IMR-90 (cell line): ENCODE measurements around the gene SALL2. TPM values are rescaled to one million over a fixed set of nuclear protein-coding genes. Genes with fewer than 3 reads are reported as not detected.

ENCODE experiments used
- ATAC-seq: fragments of 200-7000 bp; cut with Tn5 transposase; 2 replicates; pipeline ENCODE4 v1.9.1; 2020; ENCODE audit warnings: low read depth, mild to moderate bottlenecking, moderate library complexity
- BruUV-seq: library from RNA; stranded (reverse); fragments of 400-500 nt; replicated peaks from 2 replicates; lab custom pipeline; 2021; lab: Mats Ljungman, UMichigan
- CTCF ChIA-PET: fragments of 300-600 bp; formaldehyde crosslinking; extraction: SDS; loops from one replicate; lab custom pipeline; 2021; ENCODE audit warnings: antibody characterized with exemption; lab: Yijun Ruan, JAX
- POLR2A ChIA-PET: fragments of 300-600 bp; sonication (Branson Sonifier 250); formaldehyde crosslinking; loops from one replicate; lab custom pipeline; 2022; ENCODE audit warnings: antibody characterized with exemption; ENCODE audit not compliant: unreplicated experiment; lab: Charles Lee
- DNase-seq: peaks from one replicate; pipeline ENCODE4 v3.0.0; 2013
- H2AFZ ChIP-seq: replicated peaks from 2 replicates; pipeline ENCODE3; 2013; ENCODE audit warnings: low read length, mild to moderate bottlenecking; ENCODE audit not compliant: poor library complexity
- H2AK5ac ChIP-seq: 2 replicates; pipeline ENCODE4 v1.6.1; 2013; ENCODE audit warnings: low read depth, low read length, inconsistent platforms
- H2AK9ac ChIP-seq: replicated peaks from 2 replicates; pipeline ENCODE3; 2013; ENCODE audit warnings: mild to moderate bottlenecking, low read depth, low read length, moderate library complexity; ENCODE audit not compliant: poor library complexity
- H2BK120ac ChIP-seq: 2 replicates; pipeline ENCODE4 v1.6.1; 2013; ENCODE audit warnings: low read depth, low read length, inconsistent platforms
- H2BK15ac ChIP-seq: 3 replicates; pipeline ENCODE4 v1.6.1; 2013; ENCODE audit warnings: low read depth, low read length, inconsistent platforms
- H2BK20ac ChIP-seq: 2 replicates; pipeline ENCODE4 v1.6.1; 2013; ENCODE audit warnings: low read depth, mild to moderate bottlenecking, inconsistent platforms, low read length, moderate library complexity
- H2BK5ac ChIP-seq: 2 replicates; pipeline ENCODE4 v1.6.1; 2013; ENCODE audit warnings: mild to moderate bottlenecking, low read depth, low read length, inconsistent platforms; ENCODE audit not compliant: poor library complexity, severe bottlenecking
- H3K14ac ChIP-seq: replicated peaks from 2 replicates; pipeline ENCODE4 v1.6.1; 2013; ENCODE audit warnings: low read depth, low read length, inconsistent platforms
- H3K18ac ChIP-seq: 2 replicates; pipeline ENCODE4 v1.6.1; 2013; ENCODE audit warnings: low read depth, low read length, control low read depth
- H3K23ac ChIP-seq: 2 replicates; pipeline ENCODE4 v1.6.1; 2013; ENCODE audit warnings: low read depth, low read length, inconsistent platforms
- H3K27ac ChIP-seq: 2 replicates; pipeline ENCODE4 v1.5.1; 2013; ENCODE audit warnings: mild to moderate bottlenecking, control low read depth, low read length; ENCODE audit not compliant: insufficient read depth
- H3K27me3 ChIP-seq: 2 replicates; pipeline ENCODE4 v1.6.1; 2013; ENCODE audit warnings: low read length; ENCODE audit not compliant: control insufficient read depth, insufficient read depth
- H3K36me3 ChIP-seq: 2 replicates; pipeline ENCODE4 v1.6.1; 2013; ENCODE audit warnings: low read length, mixed read lengths; ENCODE audit not compliant: control insufficient read depth, insufficient read depth
- H3K4ac ChIP-seq: 2 replicates; pipeline ENCODE4 v1.6.1; 2013; ENCODE audit warnings: low read depth, low read length, inconsistent platforms
- H3K4me1 ChIP-seq: 2 replicates; pipeline ENCODE4 v1.6.1; 2013; ENCODE audit warnings: low read length, mixed read lengths; ENCODE audit not compliant: control insufficient read depth, insufficient read depth
- H3K4me2 ChIP-seq: 2 replicates; pipeline ENCODE4 v1.6.1; 2013; ENCODE audit warnings: low read depth, mild to moderate bottlenecking, control low read depth, low read length, moderate library complexity
- H3K4me3 ChIP-seq: 2 replicates; pipeline ENCODE4 v1.5.1; 2013; ENCODE audit warnings: low read depth, mild to moderate bottlenecking, control low read depth, low read length, moderate library complexity; ENCODE audit not compliant: insufficient read depth
- H3K56ac ChIP-seq: 2 replicates; pipeline ENCODE4 v1.6.1; 2013; ENCODE audit warnings: low read length, inconsistent platforms; ENCODE audit not compliant: insufficient read depth; ENCODE audit errors: extremely low read depth
- H3K79me1 ChIP-seq, 2 experiments: 2 replicates each; pipeline ENCODE4 v1.6.1; 2013; ENCODE audit warnings: low read length in 2 of 2, inconsistent platforms in 1 of 2, low read depth in 1 of 2
- H3K9ac ChIP-seq: 2 replicates; pipeline ENCODE4 v1.6.1; 2013; ENCODE audit warnings: low read depth, low read length, control low read depth
- H3K9me1 ChIP-seq: 2 replicates; pipeline ENCODE4 v1.6.1; 2013; ENCODE audit warnings: low read length, inconsistent platforms; ENCODE audit not compliant: insufficient read depth
- H3K9me3 ChIP-seq: 2 replicates; pipeline ENCODE4 v1.6.1; 2013; ENCODE audit warnings: low read length; ENCODE audit not compliant: control insufficient read depth, insufficient read depth
- H4K20me1 ChIP-seq: 2 replicates; pipeline ENCODE4 v1.6.1; 2013; ENCODE audit warnings: low read length, inconsistent platforms; ENCODE audit not compliant: insufficient read depth
- H4K5ac ChIP-seq: 2 replicates; pipeline ENCODE4 v1.6.1; 2013; ENCODE audit warnings: mild to moderate bottlenecking, low read depth, low read length, control low read depth
- H4K8ac ChIP-seq, 2 experiments: 2 replicates each; pipeline ENCODE4 v1.6.1; 2013; ENCODE audit warnings: low read depth in 2 of 2, low read length in 2 of 2, control low read depth in 1 of 2, inconsistent platforms in 1 of 2
- H4K91ac ChIP-seq: 2 replicates; pipeline ENCODE4 v1.6.1; 2013; ENCODE audit warnings: low read depth, low read length, inconsistent platforms; ENCODE audit not compliant: insufficient read depth
- BHLHE40 ChIP-seq: fragments of 150-350 bp; IDR thresholded peaks from 2 replicates; pipeline ENCODE4 v1.6.1; 2016; ENCODE audit warnings: mild to moderate bottlenecking, low read depth, low read length
- CTCF ChIP-seq: conservative IDR thresholded peaks from 2 replicates; pipeline ENCODE4 v1.5.1; 2012; ENCODE audit warnings: mild to moderate bottlenecking, low read depth, low read length, improper control_type of control experiment
- FOS ChIP-seq: fragments of 150-350 bp; IDR thresholded peaks from 2 replicates; pipeline ENCODE4 v1.6.1; 2016; ENCODE audit warnings: low read depth, low read length
- MAZ ChIP-seq: IDR thresholded peaks from 2 replicates; pipeline ENCODE4 v1.6.1; 2012; ENCODE audit warnings: low read depth, mild to moderate bottlenecking, low read length, improper control_type of control experiment, moderate library complexity, borderline replicate concordance
- MXI1 ChIP-seq: IDR thresholded peaks from 2 replicates; pipeline ENCODE4 v1.6.1; 2012; ENCODE audit warnings: low read depth, mild to moderate bottlenecking, low read length, moderate library complexity, borderline replicate concordance
- NFE2L2 ChIP-seq: fragments of 150-350 bp; IDR thresholded peaks from 2 replicates; pipeline ENCODE4 v1.6.1; 2016; ENCODE audit warnings: low read depth, mild to moderate bottlenecking, low read length
- POLR2A ChIP-seq: IDR thresholded peaks from 2 replicates; pipeline ENCODE4 v1.6.1; 2012; ENCODE audit warnings: mild to moderate bottlenecking, low read depth, low read length
- RAD21 ChIP-seq: IDR thresholded peaks from 2 replicates; pipeline ENCODE4 v1.6.1; 2012; ENCODE audit warnings: low read length, improper control_type of control experiment
- RCOR1 ChIP-seq: IDR thresholded peaks from 2 replicates; pipeline ENCODE4 v1.6.1; 2012; ENCODE audit warnings: mild to moderate bottlenecking, low read length, improper control_type of control experiment; ENCODE audit not compliant: insufficient replicate concordance
- SMC3 ChIP-seq: fragments of 150-350 bp; IDR thresholded peaks from 2 replicates; pipeline ENCODE4 v1.6.1; 2016; ENCODE audit warnings: low read depth, mild to moderate bottlenecking, antibody characterized with exemption, low read length, moderate library complexity
- USF2 ChIP-seq: fragments of 150-350 bp; IDR thresholded peaks from 2 replicates; pipeline ENCODE4 v1.6.1; 2017; ENCODE audit warnings: mild to moderate bottlenecking, antibody characterized with exemption, low read length, low read depth
- WGBS, 2 experiments: methylation state at CpG; one replicate each; pipeline versions ENCODE4 v1.1.5 to v1.1.7; 2013; ENCODE audit warnings: missing lambda C conversion rate in 2 of 2; ENCODE audit not compliant: insufficient read length in 1 of 2; ENCODE audit errors: extremely low coverage in 2 of 2; 5-methylcytosine and 5-hydroxymethylcytosine counted together
- dilution Hi-C: fragments of 300-500 bp; cut with HindIII; formaldehyde crosslinking; loops from one replicate; pipeline ENCODE4 v1.14.3; 2018; ENCODE audit warnings: low sequenced_read_pairs; ENCODE audit not compliant: unreplicated experiment
- in situ Hi-C: fragments of 300-500 bp; cut with MboI; formaldehyde crosslinking; loops from 3 replicates; pipeline ENCODE4 v1.14.3; 2019; ENCODE audit warnings: low sequenced_read_pairs, inconsistent platforms, mixed read lengths
- intact Hi-C: fragments of 100-400 bp; cut with micrococcal nuclease; formaldehyde crosslinking; loops from 2 replicates; pipeline ENCODE4 v1.10.0; 2022
- polyA plus RNA-seq, 3 experiments: library from polyadenylated mRNA; depleted of rRNA; stranded (reverse); fragments of >200 nt; gene quantifications; 2 replicates each; pipeline ENCODE4 v1.2.3, GENCODE V29; 2012; ENCODE audit warnings: low replicate concordance in 1 of 3
- total RNA-seq: library from RNA; depleted of rRNA; stranded (reverse); fragments of >200 nt; gene quantifications from 2 replicates; pipeline ENCODE4 v1.2.3, GENCODE V29; 2012
- TF ChIP-seq, protein P1 (sequence below): fragments of 150-350 bp; IDR thresholded peaks from 2 replicates; pipeline ENCODE4 v1.6.1; 2016; ENCODE audit warnings: low read depth, mild to moderate bottlenecking, low read length, moderate library complexity, borderline replicate concordance

Gene SALL2
- total and polyA plus RNA-seq, 2 of the 4 experiments (the other 2 are of a cell fraction): 2.9 to 10.1 TPM

GRCh38 chr14:21510735-21511657 lies 15.2 kb downstream of the SALL2 start, which contains the start of gene METTL3:
Gene METTL3 (minus strand): TSS chr14:21511340. CDS start chr14:21511223, 117 bp downstream.
- Histone ChIP-seq H3K4me3 (peak within 1 kb of the TSS; percentile 68), H4K20me1 (no peaks in the 10 kb centered on the region), H3K4ac (peak within 1 kb of the TSS; percentile 76), H3K79me1 (peaks cover 10 to 32% of the 10 kb centered on the region in 2 experiments), H2AK5ac (peak within 1 kb of the TSS; percentile 84), H2BK20ac (no peak within 1 kb of the TSS), H3K4me2 (peak within 1 kb of the TSS; percentile 94), H3K18ac (no peak within 1 kb of the TSS), H2BK120ac (no peak within 1 kb of the TSS), H2BK15ac (no peak within 1 kb of the TSS), H4K5ac (peak within 1 kb of the TSS; percentile 86), H3K9me3 (no peaks in the 10 kb centered on the region), H3K9ac (peak within 1 kb of the TSS; percentile 77), H2AK9ac (peak within 1 kb of the TSS; percentile 89), H3K4me1 (no peaks in the 10 kb centered on the region), H3K23ac (peak within 1 kb of the TSS; percentile 82), H3K36me3 (peaks cover 3% of the 10 kb centered on the region), H3K27ac (peak within 1 kb of the TSS; percentile 76), H2AFZ (peak within 1 kb of the TSS; percentile 92), H3K14ac (peak within 1 kb of the TSS; percentile 84), H3K27me3 (no peaks in the 10 kb centered on the region), H2BK5ac (peak within 1 kb of the TSS; percentile 64), H4K91ac (peak within 1 kb of the TSS; percentile 84), H4K8ac (peak within 1 kb of the TSS; percentile 88 to 93), H3K9me1 (no peaks in the 10 kb centered on the region; the same call in 1 of the 2 replicates), H3K56ac (peak within 1 kb of the TSS; percentile 81)
- ChIA-PET CTCF (interaction anchor here (0.5 to 2.4 kb wide), 4 partner anchors 12 to 40 kb away, joined by 4 to 11 read pairs (median 4); partner anchors contain the start of gene SALL2), POLR2A (interaction anchor here (0.6 to 1.1 kb wide), 2 partner anchors 11 to 16 kb away, joined by 3 to 4 read pairs; partner anchors contain the start of gene SALL2)
- DNase-seq (peak; percentile 99), ATAC-seq (peak; percentile 99)
- intact Hi-C loops: loop anchor here (1.0 to 5.0 kb wide), 3 partner anchors 10 to 127 kb away; partner anchors contain the start of gene SUPT16H
- 1% methylated on average over 23 of the region's 53 CpGs; no CpG with 5 or more reads in 1 of the 2 experiments for WGBS, 2 experiments
- dilution Hi-C loops: no loop called here
- BruUV-seq: TSS peak; percentile 36
- in situ Hi-C loops: no loop called here
- TF ChIP-seq NFE2L2 (peak; percentile 6; the same call in 1 of the 2 replicates), POLR2A (peak; percentile 71; the same call in 1 of the 2 replicates), SMC3 (no peak), RAD21 (no peak), FOS (no peak; the same call in 1 of the 2 replicates), CTCF (no peak), MAZ (peak; percentile 10; the same call in 1 of the 2 replicates), MXI1 (peak; percentile 99), USF2 (peak; percentile 40), BHLHE40 (no peak), RCOR1 (no peak)
- TF ChIP-seq, protein P1, sequence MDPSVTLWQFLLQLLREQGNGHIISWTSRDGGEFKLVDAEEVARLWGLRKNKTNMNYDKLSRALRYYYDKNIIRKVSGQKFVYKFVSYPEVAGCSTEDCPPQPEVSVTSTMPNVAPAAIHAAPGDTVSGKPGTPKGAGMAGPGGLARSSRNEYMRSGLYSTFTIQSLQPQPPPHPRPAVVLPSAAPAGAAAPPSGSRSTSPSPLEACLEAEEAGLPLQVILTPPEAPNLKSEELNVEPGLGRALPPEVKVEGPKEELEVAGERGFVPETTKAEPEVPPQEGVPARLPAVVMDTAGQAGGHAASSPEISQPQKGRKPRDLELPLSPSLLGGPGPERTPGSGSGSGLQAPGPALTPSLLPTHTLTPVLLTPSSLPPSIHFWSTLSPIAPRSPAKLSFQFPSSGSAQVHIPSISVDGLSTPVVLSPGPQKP: no peak
